ENCODE measurements around the gene SCG3.

SCG3 gene

GRCh38 chr15:51731549-51732267 lies 50.4 kb downstream of the SCG3 start:
- no peak for DNase-seq

GRCh38 chr15:51732646-51733045 lies 51.3 kb downstream of the SCG3 start:
- no peak for DNase-seq

GRCh38 chr15:51735228-51736010 lies 54.1 kb downstream of the SCG3 start:
- DNase-seq: no peak

- DNase-seq: no peak
Observed at GRCh38 chr15:51736069-51736468, 54.8 kb downstream of the SCG3 start.

GRCh38 chr15:51736751-51737521 lies 55.6 kb downstream of the SCG3 start:
- no peak for DNase-seq

GRCh38 chr15:51737522-51738305 lies 56.4 kb downstream of the SCG3 start, which contains the start of gene LYSMD2:
TSS of gene LYSMD2 (minus strand) at chr15:51737655. CDS start at chr15:51737622, 33 bp downstream.
- peak; percentile 31 for DNase-seq

- no peak for DNase-seq
Observed at GRCh38 chr15:51738553-51738952, 57.2 kb downstream of the SCG3 start.

GRCh38 chr15:51739061-51739712 lies 57.9 kb downstream of the SCG3 start:
- DNase-seq: no peak

- no peak for DNase-seq
Observed at GRCh38 chr15:51749307-51749706, 68.0 kb downstream of the SCG3 start.

GRCh38 chr15:51750186-51750585 lies 68.9 kb downstream of the SCG3 start:
- no peak for DNase-seq

GRCh38 chr15:51750792-51751696 lies 69.7 kb downstream of the SCG3 start, which contains the start of gene TMOD2:
TSS of gene TMOD2 (plus strand) at chr15:51751597. CDS start at chr15:51766442, 14,845 bp downstream.
- DNase-seq: no peak

- no peak for DNase-seq
Observed at GRCh38 chr15:51751697-51752683, 70.7 kb downstream of the SCG3 start.

- no peak for DNase-seq
Observed at GRCh38 chr15:51752888-51753287, 71.6 kb downstream of the SCG3 start.

GRCh38 chr15:51754267-51754666 lies 73.0 kb downstream of the SCG3 start:
- no peak for DNase-seq

GRCh38 chr15:51755790-51756189 lies 74.5 kb downstream of the SCG3 start:
- DNase-seq: no peak

- DNase-seq: no peak
Observed at GRCh38 chr15:51756482-51756881, 75.2 kb downstream of the SCG3 start.

GRCh38 chr15:51757450-51757849 lies 76.1 kb downstream of the SCG3 start:
- DNase-seq: no peak

GRCh38 chr15:51758645-51759044 lies 77.3 kb downstream of the SCG3 start:
- DNase-seq: no peak

GRCh38 chr15:51759557-51760070 lies 78.3 kb downstream of the SCG3 start:
- DNase-seq: no peak
